ENCODE data around the gene GRK2.

The GRK2 gene

GRCh38 chr11:67306769-67307544 is 40.7 kb downstream of the GRK2 start:
- no peaks in the 10 kb centered on the region for H4K20me1 ChIP-seq (ENCODE audit: insufficient read depth, low read length)
- H3K4me3 ChIP-seq (ENCODE audit: low read length), result no peak overlapping the region
- no peaks in the 10 kb centered on the region for H3K27me3 ChIP-seq (ENCODE audit: low read depth, low read length)
- H3K9me3 ChIP-seq (ENCODE audit: insufficient read depth, low read length), result no peaks in the 10 kb centered on the region
- TF ChIP-seq EZH2phosphoT487 (IDR thresholded peaks at IDR 0.05; ENCODE audit: low read depth), result no peak
- TF ChIP-seq, protein P1, sequence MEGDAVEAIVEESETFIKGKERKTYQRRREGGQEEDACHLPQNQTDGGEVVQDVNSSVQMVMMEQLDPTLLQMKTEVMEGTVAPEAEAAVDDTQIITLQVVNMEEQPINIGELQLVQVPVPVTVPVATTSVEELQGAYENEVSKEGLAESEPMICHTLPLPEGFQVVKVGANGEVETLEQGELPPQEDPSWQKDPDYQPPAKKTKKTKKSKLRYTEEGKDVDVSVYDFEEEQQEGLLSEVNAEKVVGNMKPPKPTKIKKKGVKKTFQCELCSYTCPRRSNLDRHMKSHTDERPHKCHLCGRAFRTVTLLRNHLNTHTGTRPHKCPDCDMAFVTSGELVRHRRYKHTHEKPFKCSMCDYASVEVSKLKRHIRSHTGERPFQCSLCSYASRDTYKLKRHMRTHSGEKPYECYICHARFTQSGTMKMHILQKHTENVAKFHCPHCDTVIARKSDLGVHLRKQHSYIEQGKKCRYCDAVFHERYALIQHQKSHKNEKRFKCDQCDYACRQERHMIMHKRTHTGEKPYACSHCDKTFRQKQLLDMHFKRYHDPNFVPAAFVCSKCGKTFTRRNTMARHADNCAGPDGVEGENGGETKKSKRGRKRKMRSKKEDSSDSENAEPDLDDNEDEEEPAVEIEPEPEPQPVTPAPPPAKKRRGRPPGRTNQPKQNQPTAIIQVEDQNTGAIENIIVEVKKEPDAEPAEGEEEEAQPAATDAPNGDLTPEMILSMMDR (IDR thresholded peaks at IDR 0.05; ENCODE audit: low read depth, low read length), result no peak
- no peaks in the 10 kb centered on the region for H3K79me2 ChIP-seq (ENCODE audit: low read length)
- no peak overlapping the region for H3K9ac ChIP-seq (ENCODE audit: low read length)
- no peak overlapping the region for H2AFZ ChIP-seq (ENCODE audit: low read depth, low read length)
- no peak overlapping the region for H3K4me2 ChIP-seq (ENCODE audit: low read length)
- peaks cover 6% of the 10 kb centered on the region for H3K36me3 ChIP-seq (replicated peaks; ENCODE audit: low read depth, low read length)
- no peaks in the 10 kb centered on the region for H3K4me1 ChIP-seq (ENCODE audit: low read length)
- no peak overlapping the region for H3K27ac ChIP-seq (ENCODE audit: low read length)

DNA sequence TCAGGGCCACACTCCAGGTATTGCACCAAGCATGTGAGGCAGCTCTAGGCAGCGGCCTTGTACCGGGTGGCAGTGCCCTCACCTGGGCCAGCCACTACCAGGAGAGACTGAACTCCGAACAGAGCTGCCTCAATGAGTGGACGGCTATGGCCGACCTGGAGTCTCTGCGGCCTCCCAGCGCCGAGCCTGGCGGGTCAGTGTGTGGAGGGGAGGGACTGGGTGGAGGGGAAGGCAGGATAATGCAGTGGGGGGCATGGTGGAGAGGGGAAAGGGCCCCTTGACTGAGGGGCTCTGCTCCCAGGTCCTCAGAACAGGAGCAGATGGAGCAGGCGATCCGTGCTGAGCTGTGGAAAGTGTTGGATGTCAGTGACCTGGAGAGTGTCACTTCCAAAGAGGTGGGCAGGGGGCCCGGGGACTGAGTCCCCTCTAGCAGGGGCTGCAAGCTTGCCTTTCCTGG is 41.3 kb downstream of the GRK2 start:
- H3K9ac ChIP-seq (ENCODE audit: low read length), result no peak overlapping the region
- H3K4me3 ChIP-seq (ENCODE audit: low read length), result no peak overlapping the region
- H3K4me1 ChIP-seq (ENCODE audit: low read length), result no peaks in the 10 kb centered on the region
- H3K9me3 ChIP-seq (ENCODE audit: insufficient read depth, low read length), result no peaks in the 10 kb centered on the region
- H3K36me3 ChIP-seq (replicated peaks; ENCODE audit: low read depth, low read length), result peaks cover 4% of the 10 kb centered on the region
- no peaks in the 10 kb centered on the region for H3K79me2 ChIP-seq (ENCODE audit: low read length)
- H3K27ac ChIP-seq (ENCODE audit: low read length), result no peak overlapping the region
- TF ChIP-seq EZH2phosphoT487 (IDR thresholded peaks at IDR 0.05; ENCODE audit: low read depth), result no peak
- TF ChIP-seq, protein P1 (IDR thresholded peaks at IDR 0.05; ENCODE audit: low read depth, low read length), result no peak
- H3K4me2 ChIP-seq (ENCODE audit: low read length), result no peak overlapping the region
- H3K27me3 ChIP-seq (ENCODE audit: low read depth, low read length), result no peaks in the 10 kb centered on the region
- H4K20me1 ChIP-seq (ENCODE audit: insufficient read depth, low read length), result no peaks in the 10 kb centered on the region
- H2AFZ ChIP-seq (ENCODE audit: low read depth, low read length), result no peak overlapping the region

DNA sequence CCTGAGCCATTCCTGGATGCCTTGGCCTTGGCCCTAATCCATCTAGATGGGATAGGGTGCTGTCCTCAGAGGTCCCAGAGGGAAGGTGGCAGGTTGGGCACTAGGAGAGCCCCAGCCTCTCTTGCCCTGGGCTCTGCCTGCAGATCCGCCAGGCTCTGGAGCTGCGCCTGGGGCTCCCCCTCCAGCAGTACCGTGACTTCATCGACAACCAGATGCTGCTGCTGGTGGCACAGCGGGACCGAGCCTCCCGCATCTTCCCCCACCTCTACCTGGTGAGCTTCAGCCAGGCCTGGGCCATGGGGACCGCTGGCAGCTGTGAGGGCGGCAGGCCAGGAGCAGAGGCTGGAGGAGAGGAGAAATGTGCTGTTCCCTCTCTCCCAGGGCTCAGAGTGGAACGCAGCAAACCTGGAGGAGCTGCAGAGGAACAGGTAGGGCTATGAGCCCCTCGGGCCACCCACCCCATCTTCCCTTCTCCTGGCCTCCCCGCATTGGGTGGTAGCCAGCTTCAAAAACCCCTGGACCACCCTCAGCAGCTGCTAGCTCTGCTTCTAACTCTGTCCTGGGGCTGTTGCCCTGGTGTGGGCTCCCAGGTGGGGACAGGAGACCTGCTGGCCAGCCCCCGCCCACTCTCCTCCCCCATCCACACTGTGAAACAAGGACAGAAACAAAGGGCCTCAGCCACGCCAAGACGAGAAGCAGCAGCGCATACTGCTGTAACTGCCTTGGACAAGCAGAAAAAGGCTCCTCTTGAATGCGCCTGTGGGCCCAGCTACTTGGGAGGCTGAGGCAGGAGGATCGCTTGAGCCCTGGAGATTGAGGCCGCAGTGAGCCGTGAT is 42.0 kb downstream of the GRK2 start:
- Histone ChIP-seq H2AFZ (ENCODE audit: low read depth, low read length) (no peak overlapping the region), H3K36me3 (replicated peaks; ENCODE audit: low read depth, low read length) (no peaks in the 10 kb centered on the region), H3K27ac (ENCODE audit: low read length) (no peak overlapping the region), H3K27me3 (ENCODE audit: low read depth, low read length) (no peaks in the 10 kb centered on the region), H3K4me2 (ENCODE audit: low read length) (no peak overlapping the region), H3K4me3 (ENCODE audit: low read length) (no peak overlapping the region), H3K4me1 (ENCODE audit: low read length) (no peaks in the 10 kb centered on the region), H4K20me1 (ENCODE audit: insufficient read depth, low read length) (no peaks in the 10 kb centered on the region), H3K9ac (ENCODE audit: low read length) (no peak overlapping the region), H3K9me3 (ENCODE audit: insufficient read depth, low read length) (no peaks in the 10 kb centered on the region), H3K79me2 (ENCODE audit: low read length) (no peaks in the 10 kb centered on the region)
- TF ChIP-seq EZH2phosphoT487 (IDR thresholded peaks at IDR 0.05; ENCODE audit: low read depth), result no peak
- TF ChIP-seq, protein P1 (IDR thresholded peaks at IDR 0.05; ENCODE audit: low read depth, low read length), result no peak

DNA sequence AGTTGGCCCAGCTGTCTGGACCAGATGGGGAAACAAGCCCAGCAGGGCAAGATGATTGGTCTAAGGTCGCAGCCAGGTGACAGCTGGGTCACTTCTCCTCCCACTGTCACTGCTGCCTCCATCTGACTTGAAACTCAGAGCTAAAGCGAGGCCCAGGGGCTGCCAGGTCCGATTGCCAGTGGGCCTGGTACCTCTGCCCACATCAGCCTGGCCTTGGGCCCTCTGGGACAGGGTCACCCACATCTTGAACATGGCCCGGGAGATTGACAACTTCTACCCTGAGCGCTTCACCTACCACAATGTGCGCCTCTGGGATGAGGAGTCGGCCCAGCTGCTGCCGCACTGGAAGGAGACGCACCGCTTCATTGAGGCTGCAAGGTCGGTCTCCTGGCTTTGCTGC is 42.9 kb downstream of the GRK2 start:
- H4K20me1 ChIP-seq (ENCODE audit: insufficient read depth, low read length), result no peaks in the 10 kb centered on the region
- H3K4me2 ChIP-seq (ENCODE audit: low read length), result no peak overlapping the region
- no peaks in the 10 kb centered on the region for H3K36me3 ChIP-seq (replicated peaks; ENCODE audit: low read depth, low read length)
- H3K9ac ChIP-seq (ENCODE audit: low read length), result no peak overlapping the region
- no peak overlapping the region for H3K27ac ChIP-seq (ENCODE audit: low read length)
- TF ChIP-seq, protein P1 (IDR thresholded peaks at IDR 0.05; ENCODE audit: low read depth, low read length), result no peak
- TF ChIP-seq EZH2phosphoT487 (IDR thresholded peaks at IDR 0.05; ENCODE audit: low read depth), result no peak
- H3K79me2 ChIP-seq (ENCODE audit: low read length), result no peaks in the 10 kb centered on the region
- no peak overlapping the region for H2AFZ ChIP-seq (ENCODE audit: low read depth, low read length)
- no peaks in the 10 kb centered on the region for H3K9me3 ChIP-seq (ENCODE audit: insufficient read depth, low read length)
- H3K4me1 ChIP-seq (ENCODE audit: low read length), result no peaks in the 10 kb centered on the region
- no peak overlapping the region for H3K4me3 ChIP-seq (ENCODE audit: low read length)
- H3K27me3 ChIP-seq (ENCODE audit: low read depth, low read length), result no peaks in the 10 kb centered on the region
